Aorta (tissue), 5 donors: Measurements from ENCODE around the gene LRP11. TPM values are rescaled to one million over a fixed set of nuclear protein-coding genes. Genes with fewer than 3 reads are reported as not detected.
"Not testable (repeated sequence)": the region's sequence is repeated elsewhere in the genome, so short reads cannot be mapped to it uniquely, and the experiment has no call there.

Source experiments
- ATAC-seq: fragments of 200-7000 bp; cut with Tn5 transposase; one replicate; pipeline ENCODE4 v1.9.1; 2022; ENCODE audit warnings: moderate library complexity; ENCODE audit not compliant: low FRiP score
- DNase-seq, 2 donors: peaks; one replicate each; pipeline ENCODE4 v3.0.0-alpha.2; 2020
- H3K27ac ChIP-seq, 2 donors: one replicate each; pipeline ENCODE4 v1.5.1; 2013; ENCODE audit warnings: low read length in 2 of 2, mild to moderate bottlenecking in 2 of 2, moderate library complexity in 2 of 2, control low read depth in 1 of 2, inconsistent platforms in 1 of 2, low read depth in 1 of 2
- H3K27me3 ChIP-seq, 2 donors: one replicate each; pipeline ENCODE4 v1.6.1; 2013; ENCODE audit warnings: control low read depth in 1 of 2, low read length in 1 of 2, mild to moderate bottlenecking in 1 of 2, moderate library complexity in 1 of 2; ENCODE audit not compliant: insufficient read depth in 2 of 2, control insufficient read depth in 1 of 2
- H3K36me3 ChIP-seq, 2 donors: one replicate each; pipeline ENCODE4 v1.6.1; 2013; ENCODE audit warnings: control low read depth in 1 of 2, low read length in 1 of 2, mild to moderate bottlenecking in 1 of 2; ENCODE audit not compliant: insufficient read depth in 2 of 2, control insufficient read depth in 1 of 2
- H3K4me1 ChIP-seq, 2 donors: one replicate each; pipeline ENCODE4 v1.6.1; 2013; ENCODE audit warnings: low read length in 2 of 2, control low read depth in 1 of 2, mild to moderate bottlenecking in 1 of 2, moderate library complexity in 1 of 2; ENCODE audit not compliant: insufficient read depth in 2 of 2, control insufficient read depth in 1 of 2
- H3K4me3 ChIP-seq, 2 donors: one replicate each; pipeline ENCODE4 v1.5.1; 2013; ENCODE audit warnings: low read length in 2 of 2, control low read depth in 1 of 2, mild to moderate bottlenecking in 1 of 2
- H3K9me3 ChIP-seq: one replicate; pipeline ENCODE4 v1.6.1; 2013; ENCODE audit warnings: mild to moderate bottlenecking, low read length; ENCODE audit not compliant: control insufficient read depth
- WGBS, 2 donors: extraction: QIAGEN DNeasy Blood & Tissue Kit; methylation state at CpG; one replicate each; pipeline ENCODE4 v1.1.7; 2013; 5-methylcytosine and 5-hydroxymethylcytosine counted together
- intact Hi-C, 2 donors: fragments of 100-400 bp; cut with DNase I; formaldehyde crosslinking; loops; one replicate each; pipeline versions ENCODE4 v1.14.2 to v1.15.0; 2022
- polyA plus RNA-seq, 2 donors: library from polyadenylated mRNA; stranded (reverse); fragments of 200-250 nt; gene quantifications; one replicate each; pipeline ENCODE4 v1.2.3, GENCODE V29; 2013
- total RNA-seq, 2 donors: library from RNA; stranded (reverse); fragmentation: NEBNext Ultra II Directional; extraction: Animal tissue kit (Norgen Biotek cat#: 25700); gene quantifications; one replicate each; pipeline ENCODE4 v1.2.1, GENCODE V29; 2021
- donor health status: healthy with polysubstance abuse.
- donor health status: Bipolar disorder and iron deficiency.
- donor health status: DM: no; HTN: no; CAD: no.
- donor health status: DM: no; HTN: no; CAD: no.
- donor health status: DM: yes; HTN: yes; CAD: no.

Gene LRP11
- total and polyA plus RNA-seq, 4 donors, result 0.63 to 35.3 (median 18.8) TPM

GRCh38 chr6:149891864-149892263 lies 27.7 kb upstream of the LRP11 start:
- H3K4me3 ChIP-seq, intact Hi-C loops, H3K4me1 ChIP-seq, H3K9me3 ChIP-seq, ATAC-seq, H3K27ac ChIP-seq, DNase-seq, H3K27me3 ChIP-seq, H3K36me3 ChIP-seq: not testable (repeated sequence)
- 78 to 85% methylated on average over 6 of the region's 6 CpGs for WGBS, 2 donors

- no peak for DNase-seq
- WGBS, 2 donors, result 87 to 94% methylated on average over 3 of the region's 3 CpGs
- H3K36me3 ChIP-seq, result no peaks in the 10 kb centered on the region
- no peak for ATAC-seq
- H3K4me3 ChIP-seq, result no peak overlapping the region
- H3K27ac ChIP-seq, result no peak overlapping the region
- H3K4me1 ChIP-seq, result no peaks in the 10 kb centered on the region
- no peaks in the 10 kb centered on the region for H3K9me3 ChIP-seq
- H3K27me3 ChIP-seq, result no peaks in the 10 kb centered on the region
- intact Hi-C loops, result no loop called here
Observed at GRCh38 chr6:149891259-149891658, 27.1 kb upstream of the LRP11 start.

DNA sequence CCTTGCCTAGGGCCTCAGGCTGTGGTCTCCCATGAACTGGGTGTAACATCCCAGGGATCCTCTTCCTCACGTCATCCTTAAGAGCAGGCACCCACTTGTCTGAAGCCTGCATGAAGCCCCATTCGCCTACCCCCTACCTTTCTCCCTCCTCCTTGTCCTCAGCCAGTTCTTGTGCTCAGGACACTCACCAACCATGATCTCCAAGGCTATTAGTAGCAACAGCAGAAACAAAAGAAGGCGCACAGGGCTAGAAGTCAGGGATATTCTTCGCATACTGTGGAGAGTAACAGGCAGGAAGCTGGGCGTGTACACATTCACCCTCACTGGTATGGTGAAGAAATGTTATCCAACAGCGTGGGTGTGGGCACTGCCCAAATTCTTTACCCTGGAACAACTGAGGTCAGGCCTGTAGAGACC lies 26.5 kb upstream of the LRP11 start:
- no peaks in the 10 kb centered on the region for H3K4me1 ChIP-seq
- no peak for DNase-seq
- H3K4me3 ChIP-seq, result no peak overlapping the region
- WGBS, 2 donors, result 65 to 69% methylated on average over 6 of the region's 6 CpGs
- no peak overlapping the region for H3K27ac ChIP-seq
- intact Hi-C loops, result no loop called here
- H3K27me3 ChIP-seq, result no peaks in the 10 kb centered on the region
- no peaks in the 10 kb centered on the region for H3K36me3 ChIP-seq
- no peaks in the 10 kb centered on the region for H3K9me3 ChIP-seq
- no peak for ATAC-seq

- WGBS, 2 donors, result 81 to 86% methylated on average over 7 of the region's 7 CpGs
- H3K9me3 ChIP-seq, result no peaks in the 10 kb centered on the region
- H3K27me3 ChIP-seq, result no peaks in the 10 kb centered on the region
- no peaks in the 10 kb centered on the region for H3K36me3 ChIP-seq
- DNase-seq (no peak), ATAC-seq (no peak)
- no peaks in the 10 kb centered on the region for H3K4me1 ChIP-seq
- H3K27ac ChIP-seq, result no peak overlapping the region
- intact Hi-C loops, result no loop called here
- H3K4me3 ChIP-seq, result no peak overlapping the region
Observed at GRCh38 chr6:149889326-149889725, 25.2 kb upstream of the LRP11 start.

- H3K9me3 ChIP-seq, result no peaks in the 10 kb centered on the region
- H3K36me3 ChIP-seq, result no peaks in the 10 kb centered on the region
- H3K27me3 ChIP-seq, result no peaks in the 10 kb centered on the region
- H3K4me3 ChIP-seq, result no peak overlapping the region
- H3K27ac ChIP-seq, result no peak overlapping the region
- intact Hi-C loops, result no loop called here
- WGBS, 2 donors, result 81 to 86% methylated on average over 1 of the region's 1 CpG
- DNase-seq (no peak), ATAC-seq (no peak)
- H3K4me1 ChIP-seq, result no peaks in the 10 kb centered on the region
Observed at GRCh38 chr6:149888659-149889058, 24.5 kb upstream of the LRP11 start.

DNA sequence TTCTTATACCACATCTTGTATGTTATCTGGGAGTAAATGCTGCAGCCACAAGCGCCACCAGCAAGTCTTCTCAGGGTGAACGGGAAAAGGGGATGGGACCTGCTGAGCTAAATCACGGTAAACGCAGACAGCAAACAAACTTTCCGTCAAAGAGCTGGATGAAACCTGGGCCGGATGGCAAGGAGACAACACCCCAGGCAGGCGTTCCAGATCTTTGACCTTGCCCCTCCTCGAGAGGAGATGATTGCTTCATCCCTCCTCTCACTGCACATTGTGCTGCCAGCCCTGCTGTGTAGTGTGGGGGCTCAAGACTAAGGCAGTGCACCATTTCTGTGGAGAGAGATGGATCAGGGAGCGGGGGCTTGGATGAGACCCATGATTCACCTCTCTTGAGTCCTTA lies 23.9 kb upstream of the LRP11 start:
- H3K4me3 ChIP-seq, result no peak overlapping the region

GRCh38 chr6:149887343-149887742 lies 23.2 kb upstream of the LRP11 start:
- Histone ChIP-seq H3K27ac (no peak overlapping the region), H3K9me3 (no peaks in the 10 kb centered on the region), H3K4me3 (no peak overlapping the region), H3K36me3 (no peaks in the 10 kb centered on the region), H3K4me1 (no peaks in the 10 kb centered on the region), H3K27me3 (no peaks in the 10 kb centered on the region)
- DNase-seq, result no peak
- 85 to 90% methylated on average over 3 of the region's 3 CpGs for WGBS, 2 donors
- ATAC-seq, result no peak
- intact Hi-C loops, result no loop called here

More for the DNA sequence above, 23.9 kb upstream of the LRP11 start:
- ATAC-seq (no peak), DNase-seq (no peak)
- Histone ChIP-seq H3K27me3 (no peaks in the 10 kb centered on the region), H3K4me1 (no peaks in the 10 kb centered on the region), H3K9me3 (no peaks in the 10 kb centered on the region), H3K27ac (no peak overlapping the region), H3K36me3 (no peaks in the 10 kb centered on the region)
- 74 to 81% methylated on average over 9 of the region's 9 CpGs for WGBS, 2 donors
- intact Hi-C loops, result no loop called here

- no peak overlapping the region for H3K27ac ChIP-seq
- ATAC-seq (no peak), DNase-seq (no peak)
- no peak overlapping the region for H3K4me3 ChIP-seq
- no peaks in the 10 kb centered on the region for H3K36me3 ChIP-seq
- no peaks in the 10 kb centered on the region for H3K9me3 ChIP-seq
- H3K4me1 ChIP-seq, result no peaks in the 10 kb centered on the region
- intact Hi-C loops, result no loop called here
- no peaks in the 10 kb centered on the region for H3K27me3 ChIP-seq
- WGBS, 2 donors, result 88 to 95% methylated on average over 3 of the region's 3 CpGs
Observed at GRCh38 chr6:149885888-149886287, 21.7 kb upstream of the LRP11 start.

- WGBS, 2 donors, result 77 to 78% methylated on average over 7 of the region's 7 CpGs
- no peak for ATAC-seq
- intact Hi-C loops, result no loop called here
Observed at GRCh38 chr6:149884617-149885016, 20.5 kb upstream of the LRP11 start.

More at GRCh38 chr6:149884617-149885016, 20.5 kb upstream of the LRP11 start:
- H3K27me3 ChIP-seq, result no peaks in the 10 kb centered on the region
- H3K27ac ChIP-seq, result no peak overlapping the region
- H3K4me1 ChIP-seq, result no peaks in the 10 kb centered on the region
- DNase-seq, result no peak
- no peaks in the 10 kb centered on the region for H3K36me3 ChIP-seq
- no peak overlapping the region for H3K4me3 ChIP-seq
- no peaks in the 10 kb centered on the region for H3K9me3 ChIP-seq
